Erythroblast (primary cell): Measurements from ENCODE around the gene NDOR1.

Experiments used
- DNase-seq, 2 experiments: peaks; one replicate each; lab custom pipeline; 2025; lab: John Stamatoyannopoulos, UW
- GATA1 ChIP-seq: IDR thresholded peaks from 2 replicates; pipeline ENCODE4 v1.6.1; 2011; ENCODE audit warnings: low read depth, mild to moderate bottlenecking, control low read depth, low read length, moderate library complexity
- POLR2A ChIP-seq: IDR thresholded peaks from 2 replicates; pipeline ENCODE4 v1.6.1; 2011; ENCODE audit warnings: mild to moderate bottlenecking, low read length

Gene NDOR1

GRCh38 chr9:137192859-137193258 is 12.6 kb upstream of the NDOR1 start:
- no peak for DNase-seq
- TF ChIP-seq POLR2A (no peak), GATA1 (no peak)

GRCh38 chr9:137193771-137194170 is 11.7 kb upstream of the NDOR1 start:
- no peak for DNase-seq
- TF ChIP-seq POLR2A (no peak), GATA1 (no peak)

- no peak for TF ChIP-seq GATA1
- no peak for TF ChIP-seq POLR2A
- DNase-seq: no peak
These were observed 11.1 kb upstream of the NDOR1 start for GRCh38 chr9:137194388-137194787.

GRCh38 chr9:137194909-137195308 is 10.6 kb upstream of the NDOR1 start:
- DNase-seq: no peak
- TF ChIP-seq POLR2A (no peak), GATA1 (no peak)

- no peak for DNase-seq
- TF ChIP-seq POLR2A (no peak), GATA1 (no peak)
These were observed 9.8 kb upstream of the NDOR1 start for GRCh38 chr9:137195525-137196220.

GRCh38 chr9:137198051-137198901 is 7.2 kb upstream of the NDOR1 start:
- DNase-seq: no peak

GRCh38 chr9:137198902-137199283 is 6.6 kb upstream of the NDOR1 start:
- TF ChIP-seq POLR2A (no peak), GATA1 (no peak)
- DNase-seq: no peak

More at GRCh38 chr9:137198051-137198901, 7.2 kb upstream of the NDOR1 start:
- TF ChIP-seq POLR2A (no peak), GATA1 (no peak)

GRCh38 chr9:137199411-137200121 is 5.9 kb upstream of the NDOR1 start:
- TF ChIP-seq GATA1 (no peak), POLR2A (no peak)
- DNase-seq: no peak

GRCh38 chr9:137200311-137201204 is 4.9 kb upstream of the NDOR1 start, which contains the start of gene TPRN:
TPRN (minus strand) TSS chr9:137200741; CDS start chr9:137200711, 30 bp downstream.
- TF ChIP-seq GATA1 (no peak), POLR2A (peak; percentile 90)
- DNase-seq: peak; percentile 99

- TF ChIP-seq GATA1 (no peak), POLR2A (no peak)
- no peak for DNase-seq
These were observed 4.2 kb upstream of the NDOR1 start for GRCh38 chr9:137201205-137201868.

- DNase-seq: peak in 1 of 2 experiments; percentile 45
These were observed 2.5 kb upstream of the NDOR1 start for GRCh38 chr9:137202966-137203365.

GRCh38 chr9:137204731-137205125 is 772 bp upstream of the NDOR1 start:
- no peak for TF ChIP-seq GATA1
- TF ChIP-seq POLR2A: no peak
- DNase-seq: no peak

More at GRCh38 chr9:137202966-137203365, 2.5 kb upstream of the NDOR1 start:
- TF ChIP-seq POLR2A (no peak), GATA1 (no peak)

GRCh38 chr9:137206602-137207001 is 1.1 kb downstream of the NDOR1 start:
- DNase-seq: peak; percentile 64 to 80
- TF ChIP-seq POLR2A (no peak), GATA1 (no peak)

GRCh38 chr9:137211532-137211931 is 6.0 kb downstream of the NDOR1 start:
- DNase-seq: no peak
- TF ChIP-seq POLR2A: no peak
